ENCODE results near the gene PARP4.
"Not testable (repeated sequence)": the region's sequence is repeated elsewhere in the genome, so short reads cannot be mapped to it uniquely, and the experiment has no call there.

PARP4 gene

GRCh38 chr13:24391771-24392683, 120.6 kb downstream of the PARP4 start:
- not testable (repeated sequence) for H3K9ac ChIP-seq (ENCODE audit: low read depth in 1 of 2, low read length in 2 of 2); H3K4me3 ChIP-seq (ENCODE audit: low read depth in 1 of 2, low read length in 2 of 2); H3K27ac ChIP-seq (ENCODE audit: low read depth, low read length); H3K9me3 ChIP-seq (ENCODE audit: control insufficient read depth in 1 of 2, low read length in 2 of 2); H3K4me1 ChIP-seq (ENCODE audit: control insufficient read depth in 1 of 2, insufficient read depth in 2 of 2, low read length in 2 of 2); H3K27me3 ChIP-seq (ENCODE audit: control insufficient read depth in 1 of 2, insufficient read depth in 2 of 2, low read length in 2 of 2); H3K36me3 ChIP-seq (ENCODE audit: control insufficient read depth in 1 of 2, insufficient read depth in 2 of 2, low read length in 2 of 2)

GRCh38 chr13:24390795-24391194, 121.8 kb downstream of the PARP4 start:
- H3K4me1 ChIP-seq (ENCODE audit: control insufficient read depth in 1 of 2, insufficient read depth in 2 of 2, low read length in 2 of 2), result not testable (repeated sequence)

GRCh38 chr13:24389506-24389905, 123.1 kb downstream of the PARP4 start:
- Histone ChIP-seq H3K4me1 (ENCODE audit: control insufficient read depth in 1 of 2, insufficient read depth in 2 of 2, low read length in 2 of 2) (no peaks in the 10 kb centered on the region), H3K36me3 (ENCODE audit: control insufficient read depth in 1 of 2, insufficient read depth in 2 of 2, low read length in 2 of 2) (no peaks in the 10 kb centered on the region), H3K27me3 (ENCODE audit: control insufficient read depth in 1 of 2, insufficient read depth in 2 of 2, low read length in 2 of 2) (no peaks in the 10 kb centered on the region), H3K9me3 (ENCODE audit: control insufficient read depth in 1 of 2, low read length in 2 of 2) (no peaks in the 10 kb centered on the region), H3K9ac (ENCODE audit: low read depth in 1 of 2, low read length in 2 of 2) (no peak overlapping the region), H3K4me3 (ENCODE audit: low read depth in 1 of 2, low read length in 2 of 2) (no peak overlapping the region), H3K27ac (ENCODE audit: low read depth, low read length) (no peak overlapping the region)

More at GRCh38 chr13:24390795-24391194, 121.8 kb downstream of the PARP4 start:
- not testable (repeated sequence) for H3K27ac ChIP-seq (ENCODE audit: low read depth, low read length); H3K36me3 ChIP-seq (ENCODE audit: control insufficient read depth in 1 of 2, insufficient read depth in 2 of 2, low read length in 2 of 2); H3K9ac ChIP-seq (ENCODE audit: low read depth in 1 of 2, low read length in 2 of 2); H3K9me3 ChIP-seq (ENCODE audit: control insufficient read depth in 1 of 2, low read length in 2 of 2); H3K27me3 ChIP-seq (ENCODE audit: control insufficient read depth in 1 of 2, insufficient read depth in 2 of 2, low read length in 2 of 2); H3K4me3 ChIP-seq (ENCODE audit: low read depth in 1 of 2, low read length in 2 of 2)

- not testable (repeated sequence) for H3K27ac ChIP-seq (ENCODE audit: low read depth, low read length); H3K4me3 ChIP-seq (ENCODE audit: low read depth in 1 of 2, low read length in 2 of 2); H3K4me1 ChIP-seq (ENCODE audit: control insufficient read depth in 1 of 2, insufficient read depth in 2 of 2, low read length in 2 of 2); H3K9ac ChIP-seq (ENCODE audit: low read depth in 1 of 2, low read length in 2 of 2); H3K27me3 ChIP-seq (ENCODE audit: control insufficient read depth in 1 of 2, insufficient read depth in 2 of 2, low read length in 2 of 2); H3K9me3 ChIP-seq (ENCODE audit: control insufficient read depth in 1 of 2, low read length in 2 of 2); H3K36me3 ChIP-seq (ENCODE audit: control insufficient read depth in 1 of 2, insufficient read depth in 2 of 2, low read length in 2 of 2)
Measured at GRCh38 chr13:24388743-24389142, 123.8 kb downstream of the PARP4 start.

GRCh38 chr13:24386816-24387708, 125.5 kb downstream of the PARP4 start:
- Histone ChIP-seq H3K4me3 (ENCODE audit: low read depth in 1 of 2, low read length in 2 of 2) (no peak overlapping the region), H3K4me1 (ENCODE audit: control insufficient read depth in 1 of 2, insufficient read depth in 2 of 2, low read length in 2 of 2) (no peaks in the 10 kb centered on the region), H3K36me3 (ENCODE audit: control insufficient read depth in 1 of 2, insufficient read depth in 2 of 2, low read length in 2 of 2) (no peaks in the 10 kb centered on the region), H3K9ac (ENCODE audit: low read depth in 1 of 2, low read length in 2 of 2) (no peak overlapping the region), H3K27me3 (ENCODE audit: control insufficient read depth in 1 of 2, insufficient read depth in 2 of 2, low read length in 2 of 2) (no peaks in the 10 kb centered on the region), H3K9me3 (ENCODE audit: control insufficient read depth in 1 of 2, low read length in 2 of 2) (no peaks in the 10 kb centered on the region), H3K27ac (ENCODE audit: low read depth, low read length) (no peak overlapping the region)

- Histone ChIP-seq H3K9me3 (ENCODE audit: control insufficient read depth in 1 of 2, low read length in 2 of 2) (no peaks in the 10 kb centered on the region), H3K4me3 (ENCODE audit: low read depth in 1 of 2, low read length in 2 of 2) (no peak overlapping the region), H3K36me3 (ENCODE audit: control insufficient read depth in 1 of 2, insufficient read depth in 2 of 2, low read length in 2 of 2) (no peaks in the 10 kb centered on the region), H3K27ac (ENCODE audit: low read depth, low read length) (no peak overlapping the region), H3K27me3 (ENCODE audit: control insufficient read depth in 1 of 2, insufficient read depth in 2 of 2, low read length in 2 of 2) (no peaks in the 10 kb centered on the region), H3K9ac (ENCODE audit: low read depth in 1 of 2, low read length in 2 of 2) (no peak overlapping the region), H3K4me1 (ENCODE audit: control insufficient read depth in 1 of 2, insufficient read depth in 2 of 2, low read length in 2 of 2) (no peaks in the 10 kb centered on the region)
Measured at GRCh38 chr13:24385902-24386301, 126.7 kb downstream of the PARP4 start.

- not testable (repeated sequence) for H3K27ac ChIP-seq (ENCODE audit: low read depth, low read length); H3K36me3 ChIP-seq (ENCODE audit: control insufficient read depth in 1 of 2, insufficient read depth in 2 of 2, low read length in 2 of 2); H3K9me3 ChIP-seq (ENCODE audit: control insufficient read depth in 1 of 2, low read length in 2 of 2); H3K27me3 ChIP-seq (ENCODE audit: control insufficient read depth in 1 of 2, insufficient read depth in 2 of 2, low read length in 2 of 2); H3K4me3 ChIP-seq (ENCODE audit: low read depth in 1 of 2, low read length in 2 of 2); H3K4me1 ChIP-seq (ENCODE audit: control insufficient read depth in 1 of 2, insufficient read depth in 2 of 2, low read length in 2 of 2); H3K9ac ChIP-seq (ENCODE audit: low read depth in 1 of 2, low read length in 2 of 2)
Measured at GRCh38 chr13:24384946-24385345, 127.6 kb downstream of the PARP4 start.

GRCh38 chr13:24384091-24384490, 128.5 kb downstream of the PARP4 start:
- H3K27ac ChIP-seq (ENCODE audit: low read depth, low read length); H3K9me3 ChIP-seq (ENCODE audit: control insufficient read depth in 1 of 2, low read length in 2 of 2); H3K9ac ChIP-seq (ENCODE audit: low read depth in 1 of 2, low read length in 2 of 2); H3K4me1 ChIP-seq (ENCODE audit: control insufficient read depth in 1 of 2, insufficient read depth in 2 of 2, low read length in 2 of 2); H3K36me3 ChIP-seq (ENCODE audit: control insufficient read depth in 1 of 2, insufficient read depth in 2 of 2, low read length in 2 of 2); H3K4me3 ChIP-seq (ENCODE audit: low read depth in 1 of 2, low read length in 2 of 2); H3K27me3 ChIP-seq (ENCODE audit: control insufficient read depth in 1 of 2, insufficient read depth in 2 of 2, low read length in 2 of 2): not testable (repeated sequence)

GRCh38 chr13:24381541-24382265, 130.9 kb downstream of the PARP4 start:
- Histone ChIP-seq H3K27me3 (ENCODE audit: control insufficient read depth in 1 of 2, insufficient read depth in 2 of 2, low read length in 2 of 2) (no peaks in the 10 kb centered on the region), H3K27ac (ENCODE audit: low read depth, low read length) (no peak overlapping the region), H3K36me3 (ENCODE audit: control insufficient read depth in 1 of 2, insufficient read depth in 2 of 2, low read length in 2 of 2) (no peaks in the 10 kb centered on the region), H3K9me3 (ENCODE audit: control insufficient read depth in 1 of 2, low read length in 2 of 2) (no peaks in the 10 kb centered on the region), H3K4me1 (ENCODE audit: control insufficient read depth in 1 of 2, insufficient read depth in 2 of 2, low read length in 2 of 2) (no peaks in the 10 kb centered on the region), H3K4me3 (ENCODE audit: low read depth in 1 of 2, low read length in 2 of 2) (no peak overlapping the region), H3K9ac (ENCODE audit: low read depth in 1 of 2, low read length in 2 of 2) (no peak overlapping the region)

- not testable (repeated sequence) for H3K9me3 ChIP-seq (ENCODE audit: control insufficient read depth in 1 of 2, low read length in 2 of 2); H3K27ac ChIP-seq (ENCODE audit: low read depth, low read length); H3K9ac ChIP-seq (ENCODE audit: low read depth in 1 of 2, low read length in 2 of 2); H3K36me3 ChIP-seq (ENCODE audit: control insufficient read depth in 1 of 2, insufficient read depth in 2 of 2, low read length in 2 of 2); H3K4me1 ChIP-seq (ENCODE audit: control insufficient read depth in 1 of 2, insufficient read depth in 2 of 2, low read length in 2 of 2); H3K27me3 ChIP-seq (ENCODE audit: control insufficient read depth in 1 of 2, insufficient read depth in 2 of 2, low read length in 2 of 2); H3K4me3 ChIP-seq (ENCODE audit: low read depth in 1 of 2, low read length in 2 of 2)
Measured at GRCh38 chr13:24380881-24381280, 131.7 kb downstream of the PARP4 start.
